H9 (cell line): ENCODE measurements around the gene PCDH9. TPM values are rescaled to one million over a fixed set of nuclear protein-coding genes. Genes with fewer than 3 reads are reported as not detected.

Experiments
- DNase-seq: peaks from one replicate; pipeline ENCODE4 v3.0.0-alpha.2; 2017
- H2AFZ ChIP-seq: one replicate; pipeline ENCODE4 v1.6.1; 2013; ENCODE audit warnings: mild to moderate bottlenecking, low read length, control low read depth, moderate library complexity
- H2AK5ac ChIP-seq: 2 replicates; pipeline ENCODE4 v1.6.1; 2013; ENCODE audit warnings: low read length, control low read depth, mixed read lengths; ENCODE audit not compliant: insufficient read length
- H2BK120ac ChIP-seq: one replicate; pipeline ENCODE4 v1.6.1; 2013; ENCODE audit warnings: low read depth, mild to moderate bottlenecking, low read length, control low read depth, inconsistent platforms; ENCODE audit not compliant: poor library complexity, severe bottlenecking
- H2BK12ac ChIP-seq: 2 replicates; pipeline ENCODE4 v1.6.1; 2013; ENCODE audit warnings: low read length, control low read depth, mixed read lengths, low read depth; ENCODE audit not compliant: insufficient read length
- H2BK15ac ChIP-seq: 2 replicates; pipeline ENCODE4 v1.6.1; 2013; ENCODE audit warnings: low read depth, low read length, control low read depth
- H2BK20ac ChIP-seq: one replicate; pipeline ENCODE4 v1.6.1; 2013; ENCODE audit warnings: low read depth, mild to moderate bottlenecking, low read length, control low read depth, inconsistent platforms; ENCODE audit not compliant: poor library complexity, severe bottlenecking
- H2BK5ac ChIP-seq: 2 replicates; pipeline ENCODE4 v1.6.1; 2013; ENCODE audit warnings: low read length, control low read depth, mixed read lengths; ENCODE audit not compliant: insufficient read length
- H3K14ac ChIP-seq: 2 replicates; pipeline ENCODE4 v1.6.1; 2013; ENCODE audit warnings: low read length, control low read depth; ENCODE audit not compliant: insufficient read depth
- H3K18ac ChIP-seq: 2 replicates; pipeline ENCODE4 v1.6.1; 2013; ENCODE audit warnings: low read depth, mild to moderate bottlenecking, mixed read lengths, low read length, control low read depth; ENCODE audit not compliant: insufficient read length
- H3K23ac ChIP-seq: 2 replicates; pipeline ENCODE4 v1.6.1; 2013; ENCODE audit warnings: low read length, control low read depth, mixed read lengths, low read depth; ENCODE audit not compliant: insufficient read length
- H3K23me2 ChIP-seq: 2 replicates; pipeline ENCODE4 v1.6.1; 2013; ENCODE audit warnings: low read depth, mild to moderate bottlenecking, mixed read lengths, low read length, control low read depth; ENCODE audit not compliant: insufficient read length, poor library complexity, severe bottlenecking
- H3K27ac ChIP-seq: 2 replicates; pipeline ENCODE4 v1.5.1; 2013; ENCODE audit warnings: low read length, control low read depth, mixed read lengths, low read depth; ENCODE audit not compliant: insufficient read length
- H3K27me3 ChIP-seq: 2 replicates; pipeline ENCODE4 v1.6.1; 2013; ENCODE audit warnings: low read length, control low read depth, inconsistent platforms; ENCODE audit not compliant: insufficient read depth
- H3K4ac ChIP-seq: 2 replicates; pipeline ENCODE4 v1.6.1; 2013; ENCODE audit warnings: low read depth, mild to moderate bottlenecking, control low read depth, inconsistent platforms, low read length, moderate library complexity
- H3K4me1 ChIP-seq: 2 replicates; pipeline ENCODE4 v1.6.1; 2013; ENCODE audit warnings: low read length, control low read depth, inconsistent platforms; ENCODE audit not compliant: insufficient read depth
- H3K4me2 ChIP-seq: 2 replicates; pipeline ENCODE4 v1.6.1; 2013; ENCODE audit warnings: low read length, control low read depth, mixed read lengths; ENCODE audit not compliant: insufficient read length, insufficient read depth
- H3K56ac ChIP-seq: 2 replicates; pipeline ENCODE4 v1.6.1; 2013; ENCODE audit warnings: low read depth, mild to moderate bottlenecking, mixed read lengths, low read length, control low read depth; ENCODE audit not compliant: insufficient read length
- H3K79me1 ChIP-seq: 2 replicates; pipeline ENCODE4 v1.6.1; 2013; ENCODE audit warnings: low read depth, mild to moderate bottlenecking, moderate library complexity, low read length, control low read depth, inconsistent platforms; ENCODE audit not compliant: insufficient read depth, poor library complexity, severe bottlenecking
- H3K79me2 ChIP-seq: 2 replicates; pipeline ENCODE4 v1.6.1; 2013; ENCODE audit warnings: low read length, control low read depth, inconsistent platforms; ENCODE audit not compliant: insufficient read depth
- H3K9ac ChIP-seq: 2 replicates; pipeline ENCODE4 v1.6.1; 2013; ENCODE audit warnings: low read length, control low read depth, mixed read lengths; ENCODE audit not compliant: insufficient read length; ENCODE audit errors: extremely low read depth
- H3K9me3 ChIP-seq: one replicate; pipeline ENCODE4 v1.6.1; 2013; ENCODE audit warnings: low read depth, low read length, inconsistent platforms; ENCODE audit not compliant: control insufficient read depth
- H3T11ph ChIP-seq: one replicate; pipeline ENCODE4 v1.6.1; 2013; ENCODE audit warnings: mild to moderate bottlenecking, low read length, control low read depth, inconsistent platforms
- H4K20me1 ChIP-seq: one replicate; pipeline ENCODE4 v1.6.1; 2013; ENCODE audit not compliant: control insufficient read depth, insufficient read length, insufficient read depth
- H4K5ac ChIP-seq: 2 replicates; pipeline ENCODE4 v1.6.1; 2013; ENCODE audit warnings: low read depth, mild to moderate bottlenecking, mixed read lengths, low read length, control low read depth; ENCODE audit not compliant: insufficient read length
- H4K8ac ChIP-seq: replicated peaks from 2 replicates; pipeline ENCODE4 v1.6.1; 2013; ENCODE audit warnings: low read length, control low read depth, mixed read lengths, low read depth; ENCODE audit not compliant: insufficient read length
- H4K91ac ChIP-seq: 2 replicates; pipeline ENCODE4 v1.6.1; 2013; ENCODE audit warnings: low read depth, mild to moderate bottlenecking, moderate library complexity, mixed read lengths, low read length, control low read depth; ENCODE audit not compliant: insufficient read length
- H3K27ac Mint-ChIP-seq, 3 experiments: 2 replicates in 2 of 3; 3 replicates in 1 of 3; pipeline ENCODE4 v1.8.0; 2020 to 2021; ENCODE audit warnings: mixed read lengths in 3 of 3, mild to moderate bottlenecking in 1 of 3, moderate library complexity in 1 of 3
- H3K27me3 Mint-ChIP-seq: 2 replicates; pipeline ENCODE4 v1.8.0; 2021; ENCODE audit warnings: low read depth, mild to moderate bottlenecking, moderate library complexity, mixed read lengths
- H3K36me3 Mint-ChIP-seq, 3 experiments: 2 replicates in 2 of 3; 3 replicates in 1 of 3; pipeline ENCODE4 v1.8.0; 2020 to 2021; ENCODE audit warnings: low read depth in 3 of 3, mixed read lengths in 3 of 3; ENCODE audit not compliant: insufficient read depth in 1 of 3
- H3K4me1 Mint-ChIP-seq, 2 experiments: 2 replicates each; pipeline ENCODE4 v1.8.0; 2020; ENCODE audit warnings: mixed read lengths in 2 of 2
- H3K4me3 Mint-ChIP-seq, 2 experiments: 2 replicates in 1 of 2; 3 replicates in 1 of 2; pipeline ENCODE4 v1.8.0; 2020 to 2021; ENCODE audit warnings: mild to moderate bottlenecking in 2 of 2, mixed read lengths in 2 of 2, moderate library complexity in 1 of 2
- H3K9me3 Mint-ChIP-seq, 2 experiments: 2 replicates in 1 of 2; 3 replicates in 1 of 2; pipeline ENCODE4 v1.8.0; 2020; ENCODE audit warnings: mild to moderate bottlenecking in 2 of 2, mixed read lengths in 2 of 2, moderate library complexity in 1 of 2
- CTCF ChIP-seq: fragments of 200-600 bp; sonication (generic); conservative IDR thresholded peaks from 3 replicates; pipeline ENCODE4 v1.8.0; 2021; ENCODE audit warnings: antibody characterized with exemption, mild to moderate bottlenecking
- WGBS: extraction: QIAGEN DNeasy Blood & Tissue Kit; methylation state at CpG from one replicate; pipeline ENCODE4 v1.1.7; 2013; ENCODE audit warnings: missing lambda C conversion rate, low lambda C conversion rate, mixed read lengths; ENCODE audit not compliant: insufficient read length; ENCODE audit errors: extremely low coverage; 5-methylcytosine and 5-hydroxymethylcytosine counted together
- total RNA-seq: library from RNA; stranded (reverse); gene quantifications from 2 replicates; pipeline ENCODE4 v1.2.1, GENCODE V29; 2021

Gene PCDH9
- total RNA-seq, 1 experiment from 2014 or later: 0.11 TPM

- Histone ChIP-seq H3K9ac (no peak overlapping the region), H3K27me3 (no peaks in the 10 kb centered on the region), H3K18ac (no peak overlapping the region), H3K56ac (no peak overlapping the region), H3K4me1 (no peaks in the 10 kb centered on the region), H4K5ac (no peak overlapping the region), H2BK5ac (no peak overlapping the region), H3K4me2 (no peak overlapping the region), H2AK5ac (no peak overlapping the region), H3K9me3 (no peaks in the 10 kb centered on the region), H3K79me2 (no peaks in the 10 kb centered on the region), H4K8ac (no peak overlapping the region), H4K20me1 (no peaks in the 10 kb centered on the region), H3K27ac (no peak overlapping the region), H2AFZ (no peak overlapping the region), H2BK12ac (no peak overlapping the region), H2BK20ac (no peak overlapping the region), H2BK120ac (no peak overlapping the region), H3K4ac (no peak overlapping the region), H3K23me2 (no peaks in the 10 kb centered on the region), H3T11ph (no peak overlapping the region), H3K79me1 (no peaks in the 10 kb centered on the region), H3K14ac (no peak overlapping the region), H4K91ac (no peak overlapping the region), H3K23ac (no peak overlapping the region), H2BK15ac (no peak overlapping the region)
- Mint-ChIP-seq H3K27me3 (no peaks in the 10 kb centered on the region), H3K27ac (0 out of 7 replicates have a peak overlapping the region, but pooled peaks of 1 of the 3 experiments have one; percentile 94), H3K9me3 (no peaks in the 10 kb centered on the region), H3K4me1 (peaks cover 40 to 42% of the 10 kb centered on the region in 2 experiments), H3K4me3 (no peak overlapping the region), H3K36me3 (no peaks in the 10 kb centered on the region)
- no CpG with 5 or more reads among the region's 1 CpG for WGBS
- no peak for TF ChIP-seq CTCF
- no peak for DNase-seq
Observed at GRCh38 chr13:66530158-66530557, 700.0 kb downstream of the PCDH9 start.
